PC-3 (cell line): Measurements from ENCODE around the gene ZNF71.

Experiments
- CTCF ChIP-seq: fragments of 300-600 bp; sonication (generic); conservative IDR thresholded peaks from 2 replicates; pipeline ENCODE4 v1.5.1; 2017; ENCODE audit warnings: antibody characterized with exemption, low read depth, mild to moderate bottlenecking, low read length
- EZH2 ChIP-seq: fragments of 300-600 bp; sonication (generic); IDR thresholded peaks from one replicate; pipeline ENCODE4 v1.6.1; 2017; ENCODE audit warnings: antibody characterized with exemption, mild to moderate bottlenecking, low read length; ENCODE audit not compliant: unreplicated experiment

GRCh38 chr19:56670961-56671612 lies 76.0 kb downstream of the ZNF71 start:
- no peak for TF ChIP-seq EZH2
- no peak for TF ChIP-seq CTCF
